H9 (cell line): ENCODE measurements around the gene WDHD1. TPM values are rescaled to one million over a fixed set of nuclear protein-coding genes. Genes with fewer than 3 reads are reported as not detected.

Experiments
- DNase-seq: peaks from one replicate; pipeline ENCODE4 v3.0.0-alpha.2; 2017
- H2AFZ ChIP-seq: one replicate; pipeline ENCODE4 v1.6.1; 2013; ENCODE audit warnings: mild to moderate bottlenecking, low read length, control low read depth, moderate library complexity
- H2AK5ac ChIP-seq: 2 replicates; pipeline ENCODE4 v1.6.1; 2013; ENCODE audit warnings: low read length, control low read depth, mixed read lengths; ENCODE audit not compliant: insufficient read length
- H2BK120ac ChIP-seq: one replicate; pipeline ENCODE4 v1.6.1; 2013; ENCODE audit warnings: low read depth, mild to moderate bottlenecking, low read length, control low read depth, inconsistent platforms; ENCODE audit not compliant: poor library complexity, severe bottlenecking
- H2BK12ac ChIP-seq: 2 replicates; pipeline ENCODE4 v1.6.1; 2013; ENCODE audit warnings: low read length, control low read depth, mixed read lengths, low read depth; ENCODE audit not compliant: insufficient read length
- H2BK15ac ChIP-seq: 2 replicates; pipeline ENCODE4 v1.6.1; 2013; ENCODE audit warnings: low read depth, low read length, control low read depth
- H2BK20ac ChIP-seq: one replicate; pipeline ENCODE4 v1.6.1; 2013; ENCODE audit warnings: low read depth, mild to moderate bottlenecking, low read length, control low read depth, inconsistent platforms; ENCODE audit not compliant: poor library complexity, severe bottlenecking
- H2BK5ac ChIP-seq: 2 replicates; pipeline ENCODE4 v1.6.1; 2013; ENCODE audit warnings: low read length, control low read depth, mixed read lengths; ENCODE audit not compliant: insufficient read length
- H3K14ac ChIP-seq: 2 replicates; pipeline ENCODE4 v1.6.1; 2013; ENCODE audit warnings: low read length, control low read depth; ENCODE audit not compliant: insufficient read depth
- H3K18ac ChIP-seq: 2 replicates; pipeline ENCODE4 v1.6.1; 2013; ENCODE audit warnings: low read depth, mild to moderate bottlenecking, mixed read lengths, low read length, control low read depth; ENCODE audit not compliant: insufficient read length
- H3K23ac ChIP-seq: 2 replicates; pipeline ENCODE4 v1.6.1; 2013; ENCODE audit warnings: low read length, control low read depth, mixed read lengths, low read depth; ENCODE audit not compliant: insufficient read length
- H3K23me2 ChIP-seq: 2 replicates; pipeline ENCODE4 v1.6.1; 2013; ENCODE audit warnings: low read depth, mild to moderate bottlenecking, mixed read lengths, low read length, control low read depth; ENCODE audit not compliant: insufficient read length, poor library complexity, severe bottlenecking
- H3K27ac ChIP-seq: 2 replicates; pipeline ENCODE4 v1.5.1; 2013; ENCODE audit warnings: low read length, control low read depth, mixed read lengths, low read depth; ENCODE audit not compliant: insufficient read length
- H3K27me3 ChIP-seq: 2 replicates; pipeline ENCODE4 v1.6.1; 2013; ENCODE audit warnings: low read length, control low read depth, inconsistent platforms; ENCODE audit not compliant: insufficient read depth
- H3K4ac ChIP-seq: 2 replicates; pipeline ENCODE4 v1.6.1; 2013; ENCODE audit warnings: low read depth, mild to moderate bottlenecking, control low read depth, inconsistent platforms, low read length, moderate library complexity
- H3K4me1 ChIP-seq: 2 replicates; pipeline ENCODE4 v1.6.1; 2013; ENCODE audit warnings: low read length, control low read depth, inconsistent platforms; ENCODE audit not compliant: insufficient read depth
- H3K4me2 ChIP-seq: 2 replicates; pipeline ENCODE4 v1.6.1; 2013; ENCODE audit warnings: low read length, control low read depth, mixed read lengths; ENCODE audit not compliant: insufficient read length, insufficient read depth
- H3K56ac ChIP-seq: 2 replicates; pipeline ENCODE4 v1.6.1; 2013; ENCODE audit warnings: low read depth, mild to moderate bottlenecking, mixed read lengths, low read length, control low read depth; ENCODE audit not compliant: insufficient read length
- H3K79me1 ChIP-seq: 2 replicates; pipeline ENCODE4 v1.6.1; 2013; ENCODE audit warnings: low read depth, mild to moderate bottlenecking, moderate library complexity, low read length, control low read depth, inconsistent platforms; ENCODE audit not compliant: insufficient read depth, poor library complexity, severe bottlenecking
- H3K79me2 ChIP-seq: 2 replicates; pipeline ENCODE4 v1.6.1; 2013; ENCODE audit warnings: low read length, control low read depth, inconsistent platforms; ENCODE audit not compliant: insufficient read depth
- H3K9ac ChIP-seq: 2 replicates; pipeline ENCODE4 v1.6.1; 2013; ENCODE audit warnings: low read length, control low read depth, mixed read lengths; ENCODE audit not compliant: insufficient read length; ENCODE audit errors: extremely low read depth
- H3K9me3 ChIP-seq: one replicate; pipeline ENCODE4 v1.6.1; 2013; ENCODE audit warnings: low read depth, low read length, inconsistent platforms; ENCODE audit not compliant: control insufficient read depth
- H3T11ph ChIP-seq: one replicate; pipeline ENCODE4 v1.6.1; 2013; ENCODE audit warnings: mild to moderate bottlenecking, low read length, control low read depth, inconsistent platforms
- H4K20me1 ChIP-seq: one replicate; pipeline ENCODE4 v1.6.1; 2013; ENCODE audit not compliant: control insufficient read depth, insufficient read length, insufficient read depth
- H4K5ac ChIP-seq: 2 replicates; pipeline ENCODE4 v1.6.1; 2013; ENCODE audit warnings: low read depth, mild to moderate bottlenecking, mixed read lengths, low read length, control low read depth; ENCODE audit not compliant: insufficient read length
- H4K8ac ChIP-seq: replicated peaks from 2 replicates; pipeline ENCODE4 v1.6.1; 2013; ENCODE audit warnings: low read length, control low read depth, mixed read lengths, low read depth; ENCODE audit not compliant: insufficient read length
- H4K91ac ChIP-seq: 2 replicates; pipeline ENCODE4 v1.6.1; 2013; ENCODE audit warnings: low read depth, mild to moderate bottlenecking, moderate library complexity, mixed read lengths, low read length, control low read depth; ENCODE audit not compliant: insufficient read length
- H3K27ac Mint-ChIP-seq, 3 experiments: 2 replicates in 2 of 3; 3 replicates in 1 of 3; pipeline ENCODE4 v1.8.0; 2020 to 2021; ENCODE audit warnings: mixed read lengths in 3 of 3, mild to moderate bottlenecking in 1 of 3, moderate library complexity in 1 of 3
- H3K27me3 Mint-ChIP-seq: 2 replicates; pipeline ENCODE4 v1.8.0; 2021; ENCODE audit warnings: low read depth, mild to moderate bottlenecking, moderate library complexity, mixed read lengths
- H3K36me3 Mint-ChIP-seq, 3 experiments: 2 replicates in 2 of 3; 3 replicates in 1 of 3; pipeline ENCODE4 v1.8.0; 2020 to 2021; ENCODE audit warnings: low read depth in 3 of 3, mixed read lengths in 3 of 3; ENCODE audit not compliant: insufficient read depth in 1 of 3
- H3K4me1 Mint-ChIP-seq, 2 experiments: 2 replicates each; pipeline ENCODE4 v1.8.0; 2020; ENCODE audit warnings: mixed read lengths in 2 of 2
- H3K4me3 Mint-ChIP-seq, 2 experiments: 2 replicates in 1 of 2; 3 replicates in 1 of 2; pipeline ENCODE4 v1.8.0; 2020 to 2021; ENCODE audit warnings: mild to moderate bottlenecking in 2 of 2, mixed read lengths in 2 of 2, moderate library complexity in 1 of 2
- H3K9me3 Mint-ChIP-seq, 2 experiments: 2 replicates in 1 of 2; 3 replicates in 1 of 2; pipeline ENCODE4 v1.8.0; 2020; ENCODE audit warnings: mild to moderate bottlenecking in 2 of 2, mixed read lengths in 2 of 2, moderate library complexity in 1 of 2
- CTCF ChIP-seq: fragments of 200-600 bp; sonication (generic); conservative IDR thresholded peaks from 3 replicates; pipeline ENCODE4 v1.8.0; 2021; ENCODE audit warnings: antibody characterized with exemption, mild to moderate bottlenecking
- WGBS: extraction: QIAGEN DNeasy Blood & Tissue Kit; methylation state at CpG from one replicate; pipeline ENCODE4 v1.1.7; 2013; ENCODE audit warnings: missing lambda C conversion rate, low lambda C conversion rate, mixed read lengths; ENCODE audit not compliant: insufficient read length; ENCODE audit errors: extremely low coverage; 5-methylcytosine and 5-hydroxymethylcytosine counted together
- total RNA-seq: library from RNA; stranded (reverse); gene quantifications from 2 replicates; pipeline ENCODE4 v1.2.1, GENCODE V29; 2021

WDHD1 gene
- total RNA-seq, 1 experiment from 2014 or later, result 93.7 TPM

- H4K5ac ChIP-seq, result no peak overlapping the region
- H3K18ac ChIP-seq, result no peak overlapping the region
- no peak overlapping the region for H3K4me2 ChIP-seq
- no peak overlapping the region for H2AK5ac ChIP-seq
- no peak overlapping the region for H2BK120ac ChIP-seq
- TF ChIP-seq CTCF, result no peak
- no peak overlapping the region for H2BK15ac ChIP-seq
- H4K91ac ChIP-seq, result no peak overlapping the region
- H3K4me1 ChIP-seq, result no peaks in the 10 kb centered on the region; the same call in 1 of the 2 replicates
- Mint-ChIP-seq H3K4me3 (no peak overlapping the region), H3K36me3 (peaks cover 40 to 84% (median 84%) of the 10 kb centered on the region in 3 experiments), H3K4me1 (peaks cover 2 to 14% of the 10 kb centered on the region in 2 experiments; a peak in 3 of 4 replicates), H3K9me3 (peaks cover 19 to 20% of the 10 kb centered on the region in 2 experiments), H3K27ac (peak overlapping the region in 1 of 3 experiments; percentile 59; a peak in 2 of 7 replicates), H3K27me3 (no peaks in the 10 kb centered on the region)
- H4K8ac ChIP-seq, result no peak overlapping the region
- H3K79me1 ChIP-seq, result no peaks in the 10 kb centered on the region
- no peak overlapping the region for H2BK20ac ChIP-seq
- no peak overlapping the region for H3T11ph ChIP-seq
- H3K14ac ChIP-seq, result no peak overlapping the region
- H3K9me3 ChIP-seq, result no peaks in the 10 kb centered on the region
- H3K4ac ChIP-seq, result no peak overlapping the region
- H4K20me1 ChIP-seq, result no peaks in the 10 kb centered on the region
- H3K27me3 ChIP-seq, result no peaks in the 10 kb centered on the region
- no CpG with 5 or more reads among the region's 9 CpGs for WGBS
- no peak overlapping the region for H3K23ac ChIP-seq
- no peak for DNase-seq
- H3K23me2 ChIP-seq, result no peaks in the 10 kb centered on the region
- no peak overlapping the region for H2AFZ ChIP-seq
- H3K9ac ChIP-seq, result no peak overlapping the region
- H2BK5ac ChIP-seq, result no peak overlapping the region
- H3K56ac ChIP-seq, result no peak overlapping the region
- no peak overlapping the region for H3K27ac ChIP-seq
- no peaks in the 10 kb centered on the region for H3K79me2 ChIP-seq
- H2BK12ac ChIP-seq, result no peak overlapping the region
Measured at GRCh38 chr14:54944737-54945391, 82.0 kb downstream of the WDHD1 start.
